EL (cell line): ENCODE data around the gene TIGD1.
"Not testable (repeated sequence)": the region's sequence is repeated elsewhere in the genome, so short reads cannot be mapped to it uniquely, and the experiment has no call there.

Experiments
- DNase-seq: peaks from one replicate; pipeline ENCODE4 v3.0.0-alpha.2; 2016

Gene TIGD1

GRCh38 chr2:232550354-232551249, at the start of gene TIGD1, which contains the start of gene EIF4E2:
Gene TIGD1 (minus strand): TSS chr2:232550557. CDS start chr2:232549882, 675 bp downstream.
Gene EIF4E2 (plus strand): TSS chr2:232550689. CDS start chr2:232550725, 36 bp downstream.
- peak; percentile 93 for DNase-seq

GRCh38 chr2:232598293-232598692, 47.9 kb upstream of the TIGD1 start:
- no peak for DNase-seq

GRCh38 chr2:232597362-232598079, 47.2 kb upstream of the TIGD1 start:
- DNase-seq, result no peak

GRCh38 chr2:232593982-232594381, 43.6 kb upstream of the TIGD1 start:
- DNase-seq, result no peak

GRCh38 chr2:232592772-232593395, 42.5 kb upstream of the TIGD1 start:
- peak; percentile 54 for DNase-seq

GRCh38 chr2:232588680-232589585, 38.6 kb upstream of the TIGD1 start:
- peak; percentile 59 for DNase-seq

- DNase-seq, result no peak
These were observed 37.7 kb upstream of the TIGD1 start for GRCh38 chr2:232588031-232588430.

GRCh38 chr2:232587512-232587911, 37.2 kb upstream of the TIGD1 start:
- no peak for DNase-seq

GRCh38 chr2:232586943-232587505, 36.7 kb upstream of the TIGD1 start:
- DNase-seq, result no peak

GRCh38 chr2:232584238-232584637, 33.9 kb upstream of the TIGD1 start:
- DNase-seq, result no peak

GRCh38 chr2:232581725-232582124, 31.4 kb upstream of the TIGD1 start:
- no peak for DNase-seq

- DNase-seq, result no peak
These were observed 30.3 kb upstream of the TIGD1 start for GRCh38 chr2:232580648-232580981.

GRCh38 chr2:232578626-232579025, 28.3 kb upstream of the TIGD1 start:
- DNase-seq, result no peak

- DNase-seq, result no peak
These were observed 27.5 kb upstream of the TIGD1 start for GRCh38 chr2:232577841-232578240.

GRCh38 chr2:232576995-232577394, 26.6 kb upstream of the TIGD1 start:
- DNase-seq, result peak; percentile 73

- DNase-seq, result no peak
These were observed 25.0 kb upstream of the TIGD1 start for GRCh38 chr2:232575404-232575746.

- peak; percentile 38 for DNase-seq
These were observed 24.5 kb upstream of the TIGD1 start for GRCh38 chr2:232574674-232575403.

- no peak for DNase-seq
These were observed 23.5 kb upstream of the TIGD1 start for GRCh38 chr2:232573771-232574435.

- no peak for DNase-seq
These were observed 22.7 kb upstream of the TIGD1 start for GRCh38 chr2:232573042-232573441.

GRCh38 chr2:232571026-232571474, 20.7 kb upstream of the TIGD1 start:
- no peak for DNase-seq

- not testable (repeated sequence) for DNase-seq
These were observed 20.1 kb upstream of the TIGD1 start for GRCh38 chr2:232570481-232570880.
